Esophagus squamous epithelium (tissue), 5 donors: ENCODE results near the gene KDM4C. TPM values are rescaled to one million over a fixed set of nuclear protein-coding genes. Genes with fewer than 3 reads are reported as not detected.

Experiments used
- DNase-seq: peaks from one replicate; lab custom pipeline; 2025; lab: John Stamatoyannopoulos, UW
- H3K27ac ChIP-seq, 4 donors: fragments of 200-600 bp; sonication (generic); one replicate each; pipeline ENCODE4 v1.5.1; 2016 to 2019; ENCODE audit warnings: mild to moderate bottlenecking in 1 of 4
- H3K27me3 ChIP-seq, 4 donors: fragments of 200-600 bp; sonication (generic); 1 replicate in 3 of 4; 2 replicates in 1 of 4; pipeline versions ENCODE4 v1.5.1 to v1.6.0; 2017 to 2021; ENCODE audit warnings: antibody characterized with exemption in 1 of 4
- H3K36me3 ChIP-seq, 3 donors: fragments of 200-600 bp; sonication (generic); one replicate each; pipeline ENCODE4 v1.5.1; 2016 to 2019
- H3K4me1 ChIP-seq, 3 donors: fragments of 200-600 bp; sonication (generic); one replicate each; pipeline ENCODE4 v1.5.1; 2017 to 2019
- H3K4me3 ChIP-seq, 4 donors: fragments of 200-600 bp; sonication (generic); 1 replicate in 3 of 4; 2 replicates in 1 of 4; pipeline ENCODE4 v1.5.1; 2016 to 2019; ENCODE audit warnings: mild to moderate bottlenecking in 2 of 4, moderate library complexity in 1 of 4
- H3K9me3 ChIP-seq, 3 donors: fragments of 200-600 bp; sonication (generic); one replicate each; pipeline ENCODE4 v1.5.1; 2016 to 2019
- POLR2A ChIP-seq, 4 donors: fragments of 450-650 bp; IDR thresholded peaks; one replicate each; pipeline ENCODE4 v1.6.1; 2017; ENCODE audit warnings: antibody characterized with exemption in 4 of 4, mild to moderate bottlenecking in 4 of 4, moderate library complexity in 3 of 4
- WGBS, 2 donors: methylation state at CpG; one replicate each; pipeline ENCODE4 v1.1.5; 2018; 5-methylcytosine and 5-hydroxymethylcytosine counted together
- intact Hi-C: fragments of 100-400 bp; cut with DNase I; formaldehyde crosslinking; loops from one replicate; pipeline ENCODE4 v1.15.0; 2022
- total RNA-seq, 4 donors: library from RNA; depleted of rRNA; stranded (reverse); fragments of >200 nt; gene quantifications; one replicate each; pipeline ENCODE4 v1.1.0, GENCODE V29; 2016
- TF ChIP-seq, protein P1 (sequence below), 6 experiments: fragments of 450-650 bp in 4 of 6; fragments of 200-600 bp in 2 of 6; sonication (generic) in 2 of 6; IDR thresholded peaks; one replicate each; pipeline ENCODE4 v1.5.1; 2016 to 2019; ENCODE audit warnings: antibody characterized with exemption in 6 of 6, mild to moderate bottlenecking in 4 of 6, moderate library complexity in 4 of 6
- donor health status: DM: yes; HTN: yes; CAD: no.

Gene KDM4C
- total RNA-seq, 4 donors from 2014 or later, result 12.5 to 43.9 (median 22.9) TPM

DNA sequence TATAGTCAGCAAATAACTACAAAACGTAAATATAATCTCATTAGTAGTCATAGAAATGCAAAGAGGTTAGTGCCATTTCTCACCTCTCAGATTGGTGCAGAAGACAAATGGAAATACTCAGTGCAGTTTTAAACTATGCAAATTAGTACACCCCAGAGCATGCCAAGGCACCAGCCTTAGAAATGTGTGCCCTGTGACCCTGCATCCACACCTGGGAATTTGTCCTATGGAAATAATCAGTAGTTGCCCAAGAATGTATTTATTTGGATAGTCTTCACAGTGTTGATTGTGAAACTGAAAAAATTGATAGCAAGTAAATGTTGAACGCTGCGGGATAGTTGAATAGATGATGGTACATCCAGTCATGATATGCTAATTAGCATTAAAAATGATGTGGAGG is 152.7 kb downstream of the KDM4C start:
- TF ChIP-seq, protein P1, sequence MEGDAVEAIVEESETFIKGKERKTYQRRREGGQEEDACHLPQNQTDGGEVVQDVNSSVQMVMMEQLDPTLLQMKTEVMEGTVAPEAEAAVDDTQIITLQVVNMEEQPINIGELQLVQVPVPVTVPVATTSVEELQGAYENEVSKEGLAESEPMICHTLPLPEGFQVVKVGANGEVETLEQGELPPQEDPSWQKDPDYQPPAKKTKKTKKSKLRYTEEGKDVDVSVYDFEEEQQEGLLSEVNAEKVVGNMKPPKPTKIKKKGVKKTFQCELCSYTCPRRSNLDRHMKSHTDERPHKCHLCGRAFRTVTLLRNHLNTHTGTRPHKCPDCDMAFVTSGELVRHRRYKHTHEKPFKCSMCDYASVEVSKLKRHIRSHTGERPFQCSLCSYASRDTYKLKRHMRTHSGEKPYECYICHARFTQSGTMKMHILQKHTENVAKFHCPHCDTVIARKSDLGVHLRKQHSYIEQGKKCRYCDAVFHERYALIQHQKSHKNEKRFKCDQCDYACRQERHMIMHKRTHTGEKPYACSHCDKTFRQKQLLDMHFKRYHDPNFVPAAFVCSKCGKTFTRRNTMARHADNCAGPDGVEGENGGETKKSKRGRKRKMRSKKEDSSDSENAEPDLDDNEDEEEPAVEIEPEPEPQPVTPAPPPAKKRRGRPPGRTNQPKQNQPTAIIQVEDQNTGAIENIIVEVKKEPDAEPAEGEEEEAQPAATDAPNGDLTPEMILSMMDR (IDR thresholded peaks at IDR 0.05), result no peak
- intact Hi-C loops, result no loop called here
- Histone ChIP-seq H3K4me3 (no peak overlapping the region), H3K27me3 (no peaks in the 10 kb centered on the region), H3K4me1 (peaks cover 0 to 4% (median 0%) of the 10 kb centered on the region in 3 donors), H3K9me3 (no peaks in the 10 kb centered on the region), H3K36me3 (no peaks in the 10 kb centered on the region), H3K27ac (no peak overlapping the region)
- no peak for DNase-seq
- 81 to 83% methylated on average over 3 of the region's 3 CpGs for WGBS, 2 donors

DNA sequence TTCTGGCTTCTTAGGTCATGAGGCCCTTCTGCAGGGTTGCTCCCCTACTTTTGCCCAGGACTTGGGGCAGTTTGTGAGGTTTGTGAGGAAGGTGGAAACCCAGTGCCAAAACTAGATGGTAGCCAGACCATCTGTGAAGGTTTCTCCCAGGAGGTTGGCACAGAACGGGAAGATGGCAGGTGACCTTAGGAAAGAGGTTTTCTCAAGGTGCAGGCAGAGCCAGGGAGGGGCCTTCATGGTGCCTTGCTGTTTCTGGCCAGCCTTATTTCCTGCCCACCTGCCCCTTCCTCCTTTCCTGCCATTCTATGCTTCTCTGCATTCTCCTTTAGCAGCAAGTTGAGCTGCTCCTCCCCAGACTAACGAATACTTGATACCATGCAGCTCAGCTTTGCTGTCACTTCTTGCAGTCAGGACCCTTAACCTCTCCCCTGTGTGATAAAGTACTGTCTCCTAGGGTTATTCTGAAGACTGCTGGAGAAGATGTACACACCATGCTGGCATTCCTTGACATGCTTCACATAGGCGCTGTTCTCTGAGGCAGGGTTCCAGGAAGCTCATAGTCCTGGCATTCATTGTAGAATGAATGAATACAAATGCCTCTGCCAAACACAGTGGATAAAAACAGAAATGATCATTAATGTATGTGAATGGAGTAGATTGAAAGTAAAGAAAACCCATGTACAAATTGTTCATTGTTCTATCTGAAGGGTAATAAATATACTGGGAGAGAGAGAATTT is 154.3 kb downstream of the KDM4C start:
- no peak for DNase-seq
- Histone ChIP-seq H3K9me3 (no peaks in the 10 kb centered on the region), H3K36me3 (no peaks in the 10 kb centered on the region), H3K4me3 (no peak overlapping the region), H3K27me3 (no peaks in the 10 kb centered on the region), H3K4me1 (peaks cover 0 to 4% (median 0%) of the 10 kb centered on the region in 3 donors), H3K27ac (no peak overlapping the region)
- no peak for TF ChIP-seq POLR2A (IDR thresholded peaks at IDR 0.05)
- TF ChIP-seq, protein P1 (IDR thresholded peaks at IDR 0.05), result no peak
- 42 to 69% methylated on average over 2 to 3 of the region's 3 CpGs for WGBS, 2 donors
- intact Hi-C loops, result no loop called here

DNA sequence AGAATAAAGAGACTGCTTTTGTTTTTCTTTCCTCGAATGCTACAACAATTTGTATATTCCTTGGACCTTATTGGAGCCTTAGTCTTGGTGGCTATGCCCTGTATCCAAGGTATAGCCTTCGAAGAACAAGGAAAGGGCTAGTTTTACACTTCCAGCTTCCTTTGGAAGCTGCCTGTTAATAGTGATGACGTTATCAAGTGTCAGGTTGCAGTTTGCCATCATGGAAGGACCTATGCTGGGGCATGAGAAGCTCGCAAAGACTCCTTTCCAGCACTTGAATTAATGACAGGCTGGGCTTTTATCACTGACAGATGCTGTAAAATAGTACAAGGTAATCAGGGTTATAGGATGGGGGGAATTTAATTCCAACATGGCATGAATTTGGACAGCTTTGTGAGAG is 157.9 kb downstream of the KDM4C start:
- no peak for TF ChIP-seq POLR2A (IDR thresholded peaks at IDR 0.05)
- TF ChIP-seq, protein P1 (IDR thresholded peaks at IDR 0.05), result no peak
- intact Hi-C loops, result no loop called here
- WGBS, 2 donors, result 78 to 87% methylated on average over 4 of the region's 4 CpGs

DNA sequence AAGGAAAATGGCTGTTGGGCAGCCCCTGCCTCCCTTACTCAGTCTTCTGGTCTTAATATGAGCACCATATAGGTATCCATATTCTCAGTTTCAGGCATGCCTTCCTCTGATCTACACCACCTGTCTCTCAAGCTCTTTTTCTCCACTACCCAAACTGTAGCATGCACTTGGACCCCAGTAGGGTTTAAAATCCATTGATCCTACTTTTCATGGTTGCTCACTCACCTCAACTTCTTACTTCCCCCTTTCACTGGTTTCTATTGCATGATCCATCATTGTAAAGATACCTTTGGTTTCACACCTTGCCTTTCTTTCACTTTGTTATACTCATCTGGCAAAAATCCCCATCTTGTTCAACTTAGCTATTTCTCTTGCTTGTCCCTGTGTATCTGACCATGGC is 159.4 kb downstream of the KDM4C start:
- TF ChIP-seq, protein P1 (IDR thresholded peaks at IDR 0.05), result no peak
- no peak for TF ChIP-seq POLR2A (IDR thresholded peaks at IDR 0.05)
- DNase-seq, result no peak
- no peaks in the 10 kb centered on the region for H3K27me3 ChIP-seq
- no peak overlapping the region for H3K4me3 ChIP-seq
- H3K27ac ChIP-seq, result no peak overlapping the region
- peaks cover 0 to 11% (median 0%) of the 10 kb centered on the region in 3 donors for H3K36me3 ChIP-seq
- no peaks in the 10 kb centered on the region for H3K9me3 ChIP-seq
- no peaks in the 10 kb centered on the region for H3K4me1 ChIP-seq
- intact Hi-C loops, result no loop called here

More for the DNA sequence above, 157.9 kb downstream of the KDM4C start:
- no peaks in the 10 kb centered on the region for H3K27me3 ChIP-seq
- H3K36me3 ChIP-seq, result no peaks in the 10 kb centered on the region
- peaks cover 0 to 4% (median 0%) of the 10 kb centered on the region in 3 donors for H3K4me1 ChIP-seq
- no peak for DNase-seq
- H3K4me3 ChIP-seq, result no peak overlapping the region
- H3K9me3 ChIP-seq, result no peaks in the 10 kb centered on the region
- H3K27ac ChIP-seq, result no peak overlapping the region

DNA sequence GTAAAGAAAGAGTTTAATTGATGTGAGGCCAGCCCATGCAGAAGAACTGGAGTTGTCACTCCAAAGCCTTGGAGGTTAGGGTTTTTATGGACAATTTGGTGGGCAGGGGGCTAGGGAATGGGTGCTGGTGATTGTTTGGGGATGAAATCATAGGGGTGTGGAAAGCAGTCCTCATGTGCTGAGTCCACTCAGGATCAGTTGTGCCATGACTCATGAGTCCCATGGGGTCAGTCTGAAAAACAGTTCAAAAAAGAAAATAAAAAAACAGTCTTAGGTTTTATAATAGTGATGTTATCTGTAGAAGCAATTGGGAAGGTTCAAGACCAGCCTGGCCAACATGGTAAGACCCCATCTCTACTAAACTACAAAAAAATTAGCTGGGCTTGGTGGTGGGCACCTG is 162.3 kb downstream of the KDM4C start:
- no peaks in the 10 kb centered on the region for H3K9me3 ChIP-seq
- peaks cover 0 to 11% (median 0%) of the 10 kb centered on the region in 3 donors for H3K36me3 ChIP-seq
- no peaks in the 10 kb centered on the region for H3K4me1 ChIP-seq
- no peak overlapping the region for H3K4me3 ChIP-seq
- intact Hi-C loops, result no loop called here
- no peaks in the 10 kb centered on the region for H3K27me3 ChIP-seq
- no peak for DNase-seq
- H3K27ac ChIP-seq, result no peak overlapping the region
- TF ChIP-seq, protein P1 (IDR thresholded peaks at IDR 0.05), result no peak
- no peak for TF ChIP-seq POLR2A (IDR thresholded peaks at IDR 0.05)
